Type B pancreatic cell (in vitro differentiated cells): Measurements from ENCODE around the gene CTDNEP1. TPM values are rescaled to one million over a fixed set of nuclear protein-coding genes. Genes with fewer than 3 reads are reported as not detected.

Experiments used
- DNase-seq: peaks from one replicate; pipeline ENCODE4 v3.0.0; 2021; ENCODE audit warnings: mixed read lengths; ENCODE audit not compliant: unreplicated experiment; ENCODE audit errors: extremely low spot score
- H3K27ac Mint-ChIP-seq: 2 replicates; pipeline ENCODE4 v1.8.0; 2021; ENCODE audit warnings: mild to moderate bottlenecking, mixed read lengths
- H3K27me3 Mint-ChIP-seq: 2 replicates; pipeline ENCODE4 v1.8.0; 2021; ENCODE audit warnings: mixed read lengths
- H3K36me3 Mint-ChIP-seq: 2 replicates; pipeline ENCODE4 v1.8.0; 2021; ENCODE audit warnings: mixed read lengths
- H3K4me1 Mint-ChIP-seq: one replicate; pipeline ENCODE4 v1.8.0; 2021; ENCODE audit warnings: mixed read lengths; ENCODE audit not compliant: unreplicated experiment
- H3K4me3 Mint-ChIP-seq: 2 replicates; pipeline ENCODE4 v1.8.0; 2021; ENCODE audit warnings: mild to moderate bottlenecking, mixed read lengths
- H3K9me3 Mint-ChIP-seq: 2 replicates; pipeline ENCODE4 v1.8.0; 2021; ENCODE audit warnings: mixed read lengths
- CTCF ChIP-seq: fragments of 200-600 bp; sonication (generic); conservative IDR thresholded peaks from 2 replicates; pipeline ENCODE4 v1.5.0; 2021; ENCODE audit warnings: antibody characterized with exemption, mild to moderate bottlenecking
- total RNA-seq: library from RNA; stranded (reverse); gene quantifications from 2 replicates; pipeline ENCODE4 v1.2.1, GENCODE V29; 2021; ENCODE audit warnings: low replicate concordance

Gene CTDNEP1
- total RNA-seq, 1 donor from 2014 or later, result 138 TPM

GRCh38 chr17:7241783-7242716 is 9.5 kb downstream of the CTDNEP1 start, which contains the start of gene GABARAP:
TSS of gene GABARAP (minus strand) at chr17:7242449. CDS start at chr17:7242330, 119 bp downstream.
- no peaks in the 10 kb centered on the region for H3K9me3 Mint-ChIP-seq

GRCh38 chr17:7241090-7241733 is 10.3 kb downstream of the CTDNEP1 start:
- peaks cover 29% of the 10 kb centered on the region for H3K36me3 Mint-ChIP-seq
- H3K4me3 Mint-ChIP-seq, result peak overlapping the region; percentile 98
- peak overlapping the region; percentile 97 for H3K27ac Mint-ChIP-seq
- H3K9me3 Mint-ChIP-seq, result no peaks in the 10 kb centered on the region
- DNase-seq, result no peak
- H3K4me1 Mint-ChIP-seq, result peaks cover 31% of the 10 kb centered on the region
- peaks cover 4% of the 10 kb centered on the region for H3K27me3 Mint-ChIP-seq
- TF ChIP-seq CTCF, result no peak

More at GRCh38 chr17:7241783-7242716, 9.5 kb downstream of the CTDNEP1 start, which contains the start of gene GABARAP:
- Mint-ChIP-seq H3K36me3 (peaks cover 30% of the 10 kb centered on the region), H3K4me1 (peaks cover 32% of the 10 kb centered on the region), H3K4me3 (peak within 1 kb of the TSS; percentile 98), H3K27ac (peak within 1 kb of the TSS; percentile 97), H3K27me3 (peaks cover 4% of the 10 kb centered on the region)
- TF ChIP-seq CTCF, result no peak
- peak; percentile 94 for DNase-seq

GRCh38 chr17:7240375-7240774 is 11.2 kb downstream of the CTDNEP1 start:
- peak overlapping the region; percentile 98 for H3K4me3 Mint-ChIP-seq

GRCh38 chr17:7239091-7240027 is 12.2 kb downstream of the CTDNEP1 start, which contains the start of gene PHF23:
TSS of gene PHF23 (minus strand) at chr17:7239457. CDS start at chr17:7239279, 178 bp downstream.
- H3K4me3 Mint-ChIP-seq, result peak within 1 kb of the TSS; percentile 98
- peaks cover 28% of the 10 kb centered on the region for H3K36me3 Mint-ChIP-seq
- TF ChIP-seq CTCF, result no peak
- DNase-seq, result peak; percentile 98
- peaks cover 35% of the 10 kb centered on the region for H3K4me1 Mint-ChIP-seq
- peak within 1 kb of the TSS; percentile 97 for H3K27ac Mint-ChIP-seq
- no peaks in the 10 kb centered on the region for H3K9me3 Mint-ChIP-seq
- peaks cover 4% of the 10 kb centered on the region for H3K27me3 Mint-ChIP-seq

More at GRCh38 chr17:7240375-7240774, 11.2 kb downstream of the CTDNEP1 start:
- no peaks in the 10 kb centered on the region for H3K9me3 Mint-ChIP-seq
- peak overlapping the region; percentile 97 for H3K27ac Mint-ChIP-seq
- H3K27me3 Mint-ChIP-seq, result peaks cover 4% of the 10 kb centered on the region
- H3K36me3 Mint-ChIP-seq, result peaks cover 25% of the 10 kb centered on the region
- no peak for DNase-seq
- TF ChIP-seq CTCF, result no peak
- H3K4me1 Mint-ChIP-seq, result peaks cover 30% of the 10 kb centered on the region
